ENCODE data around the gene PIP5KL1.

The PIP5KL1 gene

GRCh38 chr9:127968700-127969383 is 38.3 kb upstream of the PIP5KL1 start:
- no peak for DNase-seq (ENCODE audit: low spot score)

GRCh38 chr9:127968042-127968441 is 37.5 kb upstream of the PIP5KL1 start:
- no peak for DNase-seq (ENCODE audit: low spot score)

- no peak for DNase-seq (ENCODE audit: low spot score)
Observed at GRCh38 chr9:127967151-127967809, 36.7 kb upstream of the PIP5KL1 start.

GRCh38 chr9:127966416-127967150 is 36.0 kb upstream of the PIP5KL1 start:
- no peak for DNase-seq (ENCODE audit: low spot score)

GRCh38 chr9:127965953-127966352 is 35.4 kb upstream of the PIP5KL1 start:
- no peak for DNase-seq (ENCODE audit: low spot score)

- DNase-seq (ENCODE audit: low spot score) = no peak
Observed at GRCh38 chr9:127963359-127964064, 32.9 kb upstream of the PIP5KL1 start.

- DNase-seq (ENCODE audit: low spot score) = no peak
Observed at GRCh38 chr9:127963041-127963358, 32.4 kb upstream of the PIP5KL1 start.

- DNase-seq (ENCODE audit: low spot score) = no peak
Observed at GRCh38 chr9:127962278-127962677, 31.7 kb upstream of the PIP5KL1 start.

- no peak for DNase-seq (ENCODE audit: low spot score)
Observed at GRCh38 chr9:127961613-127962155, 31.1 kb upstream of the PIP5KL1 start.

- no peak for DNase-seq (ENCODE audit: low spot score)
Observed at GRCh38 chr9:127961155-127961490, 30.5 kb upstream of the PIP5KL1 start.

GRCh38 chr9:127960410-127961154 is 30.0 kb upstream of the PIP5KL1 start:
- no peak for DNase-seq (ENCODE audit: low spot score)

GRCh38 chr9:127959841-127960409 is 29.3 kb upstream of the PIP5KL1 start:
- no peak for DNase-seq (ENCODE audit: low spot score)

GRCh38 chr9:127959398-127959797 is 28.8 kb upstream of the PIP5KL1 start:
- DNase-seq (ENCODE audit: low spot score) = no peak

- DNase-seq (ENCODE audit: low spot score) = no peak
Observed at GRCh38 chr9:127958728-127959127, 28.2 kb upstream of the PIP5KL1 start.

- DNase-seq (ENCODE audit: low spot score) = peak; percentile 81
Observed at GRCh38 chr9:127955294-127956015, 24.9 kb upstream of the PIP5KL1 start.

- DNase-seq (ENCODE audit: low spot score) = no peak
Observed at GRCh38 chr9:127954831-127955293, 24.3 kb upstream of the PIP5KL1 start.

- DNase-seq (ENCODE audit: low spot score) = no peak
Observed at GRCh38 chr9:127953768-127954505, 23.4 kb upstream of the PIP5KL1 start.

- DNase-seq (ENCODE audit: low spot score) = no peak
Observed at GRCh38 chr9:127953154-127953553, 22.6 kb upstream of the PIP5KL1 start.

- DNase-seq (ENCODE audit: low spot score) = no peak
Observed at GRCh38 chr9:127950513-127951289, 20.1 kb upstream of the PIP5KL1 start.

Data from CD4-positive, alpha-beta T cell treated with Interleukin-6 at 100 ng/mL for 8 hours (primary cell).